Fibroblast of lung (primary cell): ENCODE measurements around the gene S1PR2. TPM values are rescaled to one million over a fixed set of nuclear protein-coding genes. Genes with fewer than 3 reads are reported as not detected.

Experiments used
- DNase-seq, 2 donors: peaks; one replicate each; pipeline versions ENCODE4 v3.0.0 to v3.0.0-alpha.2; 2010; ENCODE audit warnings: low read depth in 2 of 2
- H2AFZ ChIP-seq: 2 replicates; pipeline ENCODE4 v1.5.1; 2012; ENCODE audit warnings: low read length, control low read depth, inconsistent platforms
- H3K27ac ChIP-seq: 2 replicates; pipeline ENCODE4 v1.5.1; 2011; ENCODE audit warnings: low read length, control low read depth; ENCODE audit not compliant: insufficient read depth
- H3K27me3 ChIP-seq: 2 replicates; pipeline ENCODE4 v1.5.1; 2011; ENCODE audit warnings: mild to moderate bottlenecking, low read length; ENCODE audit not compliant: control insufficient read depth, insufficient read depth
- H3K36me3 ChIP-seq: 2 replicates; pipeline ENCODE4 v1.5.1; 2011; ENCODE audit warnings: low read length; ENCODE audit not compliant: control insufficient read depth, insufficient read depth
- H3K4me1 ChIP-seq: 2 replicates; pipeline ENCODE4 v1.5.1; 2011; ENCODE audit warnings: low read length; ENCODE audit not compliant: control insufficient read depth, insufficient read depth; ENCODE audit errors: extremely low read depth
- H3K4me2 ChIP-seq: 2 replicates; pipeline ENCODE4 v1.5.1; 2011; ENCODE audit warnings: low read length, control low read depth; ENCODE audit not compliant: insufficient read depth; ENCODE audit errors: extremely low read depth
- H3K4me3 ChIP-seq, 4 experiments: fragments of 200-600 bp in 1 of 4; sonication (generic) in 1 of 4; replicated peaks in 1 of 4; 2 replicates each; pipeline ENCODE4 v1.5.1; 2011 to 2016; ENCODE audit warnings: low read length in 4 of 4, low read depth in 3 of 4, mild to moderate bottlenecking in 3 of 4, control low read depth in 2 of 4, inconsistent platforms in 1 of 4, mixed read lengths in 1 of 4; ENCODE audit not compliant: insufficient read depth in 1 of 4; ENCODE audit errors: control extremely low read depth in 1 of 4
- H3K79me2 ChIP-seq: 2 replicates; pipeline ENCODE4 v1.5.1; 2012; ENCODE audit warnings: mild to moderate bottlenecking, low read length, inconsistent platforms; ENCODE audit not compliant: control insufficient read depth, insufficient read depth
- H3K9ac ChIP-seq: 2 replicates; pipeline ENCODE4 v1.5.1; 2011; ENCODE audit warnings: mild to moderate bottlenecking, low read length, control low read depth; ENCODE audit not compliant: insufficient read depth
- H3K9me3 ChIP-seq: 2 replicates; pipeline ENCODE4 v1.5.1; 2012; ENCODE audit warnings: low read depth, low read length; ENCODE audit not compliant: control insufficient read depth, insufficient read depth
- H4K20me1 ChIP-seq: 2 replicates; pipeline ENCODE4 v1.5.1; 2011; ENCODE audit warnings: low read length; ENCODE audit not compliant: control insufficient read depth, insufficient read depth; ENCODE audit errors: extremely low read depth
- CTCF ChIP-seq, 2 donors: IDR thresholded peaks in 1 of 2; conservative IDR thresholded peaks in 1 of 2; 1 replicate in 1 of 2; 2 replicates in 1 of 2; pipeline ENCODE4 v1.5.1; 2011 to 2012; ENCODE audit warnings: low read length in 2 of 2, control low read depth in 1 of 2, inconsistent platforms in 1 of 2, low read depth in 1 of 2, mild to moderate bottlenecking in 1 of 2
- EZH2 ChIP-seq: IDR thresholded peaks from 2 replicates; pipeline ENCODE4 v1.5.1; 2012; ENCODE audit warnings: low read length, control low read depth, mild to moderate bottlenecking; ENCODE audit errors: missing control alignments
- polyA plus RNA-seq, 2 donors: library from polyadenylated mRNA; depleted of rRNA in 1 of 2; stranded (reverse) in 1 of 2; unstranded in 1 of 2; fragments of >200 nt; gene quantifications; 2 replicates each; pipeline ENCODE4 v1.2.1, GENCODE V29; 2011 to 2012; ENCODE audit warnings: missing spikeins in 1 of 2
- total RNA-seq: library from RNA; depleted of rRNA; stranded (reverse); fragments of >200 nt; gene quantifications from 2 replicates; pipeline ENCODE4 v1.2.1, GENCODE V29; 2014

S1PR2 gene
- total and polyA plus RNA-seq, 2 donors (not counting 1 experiment from before 2014, with no cell fraction given): 25.9 to 30.4 TPM

GRCh38 chr19:10230173-10230860 lies 814 bp downstream of the S1PR2 start:
- H3K9ac ChIP-seq: peak overlapping the region; percentile 98
- peak overlapping the region; percentile 79 for H3K4me2 ChIP-seq
- H3K9me3 ChIP-seq: no peaks in the 10 kb centered on the region
- no peaks in the 10 kb centered on the region for H3K27me3 ChIP-seq
- no peak overlapping the region for H2AFZ ChIP-seq
- peak; percentile 54 to 66 for DNase-seq
- peaks cover 24% of the 10 kb centered on the region for H3K79me2 ChIP-seq
- no peaks in the 10 kb centered on the region for H3K36me3 ChIP-seq
- H3K4me3 ChIP-seq: peak overlapping the region; percentile 65 to 86 (median 77)
- peaks cover 16% of the 10 kb centered on the region for H3K4me1 ChIP-seq
- peak overlapping the region; percentile 94 for H3K27ac ChIP-seq
- H4K20me1 ChIP-seq: no peaks in the 10 kb centered on the region
- TF ChIP-seq EZH2 (no peak), CTCF (conservative IDR thresholded peaks at IDR 0.05 in 1 of 2, IDR thresholded peaks at IDR 0.05 in 1 of 2; ENCODE audit: low read depth in 1 of 2, low read length in 2 of 2) (peak; percentile 8 to 11)

DNA sequence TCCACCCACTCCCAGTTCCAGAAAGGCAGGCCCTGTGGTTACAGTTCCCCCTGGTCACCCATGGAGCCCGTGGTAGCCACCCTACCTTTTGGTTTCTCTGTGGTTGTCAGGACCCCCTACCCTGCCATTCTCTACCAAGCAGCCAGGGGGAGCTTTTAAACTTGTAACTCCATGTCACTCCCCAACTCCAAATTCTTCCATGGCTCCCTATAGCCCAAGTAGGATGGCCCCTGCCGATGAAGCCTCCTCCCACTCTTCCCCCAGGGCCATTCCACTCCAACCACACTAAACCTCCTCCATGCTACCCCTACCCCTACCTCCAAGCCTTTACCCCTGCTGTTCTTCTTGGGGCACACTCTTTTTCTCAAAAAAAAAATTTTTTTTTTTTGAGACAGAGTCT lies 2.2 kb downstream of the S1PR2 start:
- DNase-seq: peak; percentile 30 to 80
- Histone ChIP-seq H3K36me3 (peaks cover 6% of the 10 kb centered on the region), H2AFZ (no peak overlapping the region), H3K27me3 (no peaks in the 10 kb centered on the region), H3K27ac (peak overlapping the region; percentile 46), H3K9me3 (no peaks in the 10 kb centered on the region), H3K79me2 (peaks cover 32% of the 10 kb centered on the region), H4K20me1 (no peaks in the 10 kb centered on the region), H3K9ac (no peak overlapping the region), H3K4me2 (no peak overlapping the region), H3K4me3 (peak overlapping the region in 2 of 4 experiments; percentile 62 to 77), H3K4me1 (peaks cover 16% of the 10 kb centered on the region)
- TF ChIP-seq CTCF (conservative IDR thresholded peaks at IDR 0.05 in 1 of 2, IDR thresholded peaks at IDR 0.05 in 1 of 2; ENCODE audit: low read depth in 1 of 2, low read length in 2 of 2): peak; percentile 45 to 64
- no peak for TF ChIP-seq EZH2

DNA sequence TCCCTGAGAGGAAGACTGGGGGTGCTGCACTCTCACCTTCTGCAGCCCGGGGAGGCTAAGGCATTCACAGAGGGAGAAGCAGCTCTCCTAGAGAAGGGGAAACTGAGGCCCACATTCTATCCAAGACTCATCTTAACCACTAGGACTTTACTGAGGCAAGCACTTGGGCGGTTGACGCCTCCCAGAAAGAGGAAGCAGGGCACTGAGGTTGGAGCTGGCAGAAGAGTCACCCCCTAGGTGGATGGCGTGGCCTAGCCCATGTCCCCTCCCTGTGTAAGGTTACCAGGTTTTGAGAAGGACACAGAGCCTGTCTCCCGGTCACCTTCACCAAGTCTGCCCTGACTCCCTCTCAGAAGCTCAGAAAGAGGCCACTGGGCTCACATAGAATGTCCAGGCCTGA lies 2.7 kb downstream of the S1PR2 start:
- peaks cover 16% of the 10 kb centered on the region for H3K4me1 ChIP-seq
- H3K9me3 ChIP-seq: no peaks in the 10 kb centered on the region
- peaks cover 38% of the 10 kb centered on the region for H3K79me2 ChIP-seq
- H4K20me1 ChIP-seq: no peaks in the 10 kb centered on the region
- no peak overlapping the region for H2AFZ ChIP-seq
- peak overlapping the region in 2 of 4 experiments; percentile 62 to 77 for H3K4me3 ChIP-seq
- TF ChIP-seq CTCF (conservative IDR thresholded peaks at IDR 0.05 in 1 of 2, IDR thresholded peaks at IDR 0.05 in 1 of 2; ENCODE audit: low read depth in 1 of 2, low read length in 2 of 2): no peak
- no peak for TF ChIP-seq EZH2
- peak overlapping the region; percentile 48 for H3K4me2 ChIP-seq
- peak overlapping the region; percentile 46 for H3K27ac ChIP-seq
- no peak for DNase-seq
- no peaks in the 10 kb centered on the region for H3K27me3 ChIP-seq
- peaks cover 9% of the 10 kb centered on the region for H3K36me3 ChIP-seq
- no peak overlapping the region for H3K9ac ChIP-seq
